Measurements from ENCODE around the gene CLEC7A.

- no peak for TF ChIP-seq CTCF (IDR thresholded peaks at IDR 0.05)
- no peak for TF ChIP-seq POLR2A (IDR thresholded peaks at IDR 0.05)
Measured at GRCh38 chr12:10155966-10156365, 26.0 kb upstream of the CLEC7A start.

Measured in esophagus squamous epithelium (tissue), 4 donors.